Fibroblast of lung (primary cell): ENCODE measurements around the gene ENTREP3.
"Not testable (repeated sequence)": the region's sequence is repeated elsewhere in the genome, so short reads cannot be mapped to it uniquely, and the experiment has no call there.

Experiments
- EZH2 ChIP-seq: IDR thresholded peaks from 2 replicates; pipeline ENCODE4 v1.5.1; 2012; ENCODE audit warnings: low read length, control low read depth, mild to moderate bottlenecking; ENCODE audit errors: missing control alignments
- TF ChIP-seq, protein P1 (sequence below), 2 donors: IDR thresholded peaks in 1 of 2; conservative IDR thresholded peaks in 1 of 2; 1 replicate in 1 of 2; 2 replicates in 1 of 2; pipeline ENCODE4 v1.5.1; 2011 to 2012; ENCODE audit warnings: low read length in 2 of 2, control low read depth in 1 of 2, inconsistent platforms in 1 of 2, low read depth in 1 of 2, mild to moderate bottlenecking in 1 of 2

DNA sequence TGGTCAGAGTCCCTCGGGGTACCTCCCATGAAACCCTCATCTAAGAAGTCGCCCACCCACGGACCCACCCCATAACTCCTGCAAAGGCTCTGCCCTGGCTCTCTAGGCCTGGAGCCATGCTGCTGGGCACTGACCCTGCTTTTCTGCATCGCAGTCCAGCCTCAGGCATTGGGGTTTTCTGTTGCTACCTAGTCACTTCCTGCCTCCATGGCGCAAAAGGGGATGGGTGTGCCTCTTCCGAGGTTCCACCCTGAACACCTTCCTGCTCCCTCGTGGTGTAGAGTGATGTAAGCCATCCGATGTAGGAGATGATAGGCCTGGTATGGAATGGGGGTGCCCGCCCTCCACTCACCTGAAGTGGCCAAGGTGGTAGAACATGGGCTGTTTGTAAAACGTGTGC lies 40.6 kb downstream of the ENTREP3 start:
- not testable (repeated sequence) for TF ChIP-seq EZH2
- TF ChIP-seq, protein P1, sequence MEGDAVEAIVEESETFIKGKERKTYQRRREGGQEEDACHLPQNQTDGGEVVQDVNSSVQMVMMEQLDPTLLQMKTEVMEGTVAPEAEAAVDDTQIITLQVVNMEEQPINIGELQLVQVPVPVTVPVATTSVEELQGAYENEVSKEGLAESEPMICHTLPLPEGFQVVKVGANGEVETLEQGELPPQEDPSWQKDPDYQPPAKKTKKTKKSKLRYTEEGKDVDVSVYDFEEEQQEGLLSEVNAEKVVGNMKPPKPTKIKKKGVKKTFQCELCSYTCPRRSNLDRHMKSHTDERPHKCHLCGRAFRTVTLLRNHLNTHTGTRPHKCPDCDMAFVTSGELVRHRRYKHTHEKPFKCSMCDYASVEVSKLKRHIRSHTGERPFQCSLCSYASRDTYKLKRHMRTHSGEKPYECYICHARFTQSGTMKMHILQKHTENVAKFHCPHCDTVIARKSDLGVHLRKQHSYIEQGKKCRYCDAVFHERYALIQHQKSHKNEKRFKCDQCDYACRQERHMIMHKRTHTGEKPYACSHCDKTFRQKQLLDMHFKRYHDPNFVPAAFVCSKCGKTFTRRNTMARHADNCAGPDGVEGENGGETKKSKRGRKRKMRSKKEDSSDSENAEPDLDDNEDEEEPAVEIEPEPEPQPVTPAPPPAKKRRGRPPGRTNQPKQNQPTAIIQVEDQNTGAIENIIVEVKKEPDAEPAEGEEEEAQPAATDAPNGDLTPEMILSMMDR (conservative IDR thresholded peaks at IDR 0.05 in 1 of 2, IDR thresholded peaks at IDR 0.05 in 1 of 2; ENCODE audit: low read depth in 1 of 2, low read length in 2 of 2): not testable (repeated sequence)
